Epithelial cell of proximal tubule (primary cell): ENCODE measurements around the gene ADARB2. TPM values are rescaled to one million over a fixed set of nuclear protein-coding genes. Genes with fewer than 3 reads are reported as not detected.

Experiments used
- DNase-seq: peaks from one replicate; pipeline ENCODE4 v3.0.0-alpha.2; 2011; ENCODE audit warnings: low read depth
- H3K4me3 ChIP-seq: 2 replicates; pipeline ENCODE4 v1.5.1; 2011; ENCODE audit warnings: low read depth, mild to moderate bottlenecking, low read length
- CTCF ChIP-seq: conservative IDR thresholded peaks from 2 replicates; pipeline ENCODE4 v1.5.1; 2012; ENCODE audit warnings: low read depth, mild to moderate bottlenecking, low read length
- total RNA-seq: library from RNA; depleted of rRNA; stranded (reverse); fragments of >200 nt; gene quantifications from 2 replicates; pipeline ENCODE4 v1.2.3, GENCODE V29; 2015

ADARB2 gene
- total RNA-seq, 1 donor from 2014 or later = 0.63 TPM

- no peak for DNase-seq
- TF ChIP-seq CTCF = no peak
- no peak overlapping the region for H3K4me3 ChIP-seq
Measured at GRCh38 chr10:1213252-1214070, 523.9 kb downstream of the ADARB2 start.

GRCh38 chr10:1212571-1213141 lies 524.7 kb downstream of the ADARB2 start:
- no peak overlapping the region for H3K4me3 ChIP-seq
- TF ChIP-seq CTCF = no peak
- no peak for DNase-seq

- DNase-seq = no peak
- no peak for TF ChIP-seq CTCF
Measured at GRCh38 chr10:1211844-1212570, 525.3 kb downstream of the ADARB2 start.

GRCh38 chr10:1210667-1211066 lies 526.7 kb downstream of the ADARB2 start:
- H3K4me3 ChIP-seq = no peak overlapping the region
- no peak for TF ChIP-seq CTCF
- DNase-seq = no peak

More at GRCh38 chr10:1211844-1212570, 525.3 kb downstream of the ADARB2 start:
- H3K4me3 ChIP-seq = no peak overlapping the region

GRCh38 chr10:1209355-1209979 lies 527.9 kb downstream of the ADARB2 start:
- TF ChIP-seq CTCF = no peak
- no peak overlapping the region for H3K4me3 ChIP-seq
- DNase-seq = no peak

GRCh38 chr10:1208366-1209311 lies 528.7 kb downstream of the ADARB2 start:
- TF ChIP-seq CTCF = no peak
- DNase-seq = no peak
- H3K4me3 ChIP-seq = no peak overlapping the region
